Measurements from ENCODE around the gene DRG2.
A peak's percentile ranks its signal among the peaks of the same experiment; 100 is the strongest.

The DRG2 gene

DNA sequence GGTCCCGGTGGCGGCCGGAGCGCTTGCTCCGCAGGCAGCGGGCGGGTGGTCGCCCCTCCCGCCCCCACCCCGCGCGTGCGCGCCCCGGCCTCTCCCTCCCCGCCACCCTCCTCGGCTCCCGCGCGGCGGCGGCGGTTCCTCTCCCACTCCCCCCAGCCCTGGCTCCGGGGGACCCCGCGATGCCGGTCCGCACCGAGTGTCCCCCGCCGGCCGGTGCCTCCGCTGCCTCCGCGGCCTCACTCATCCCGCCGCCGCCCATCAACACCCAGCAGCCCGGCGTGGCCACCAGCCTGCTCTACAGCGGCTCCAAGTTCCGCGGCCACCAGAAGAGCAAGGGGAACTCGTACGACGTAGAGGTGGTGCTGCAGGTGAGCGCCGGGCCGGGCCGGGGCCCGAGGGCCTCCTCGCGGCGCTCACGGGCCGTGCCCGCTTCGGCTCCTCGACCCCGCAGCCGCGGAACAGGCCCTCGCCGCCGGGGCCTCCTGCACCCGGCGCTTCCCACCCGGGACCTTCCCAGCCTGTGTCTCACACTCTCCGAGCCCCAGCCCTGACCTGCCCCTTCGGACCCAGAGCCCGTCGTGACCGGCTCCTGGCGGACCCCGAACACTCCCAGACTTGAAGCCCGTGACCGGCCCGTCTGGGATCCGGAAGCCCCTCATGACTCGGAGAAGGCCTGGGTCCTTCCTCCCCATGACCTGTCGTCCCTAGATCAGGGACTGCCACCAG is 48.0 kb upstream of the DRG2 start:
- Histone ChIP-seq H3K4me3 (IDR thresholded peaks at IDR 0.05; ENCODE audit: insufficient read depth, low read depth, low read length) (no peak overlapping the region), H3K79me2 (ENCODE audit: insufficient read depth, low read depth) (peaks cover 14% of the 10 kb centered on the region; the same call in 1 of the 2 replicates), H3K27ac (no peak overlapping the region), H3K36me3 (ENCODE audit: insufficient read depth) (no peaks in the 10 kb centered on the region), H2AFZ (ENCODE audit: low read depth) (peak overlapping the region; percentile 47; the same call in 1 of the 2 replicates), H3K4me2 (peak overlapping the region; percentile 62), H4K20me1 (ENCODE audit: insufficient read depth) (no peaks in the 10 kb centered on the region), H3K27me3 (ENCODE audit: insufficient read depth, low read depth) (no peaks in the 10 kb centered on the region), H3K4me1 (ENCODE audit: low read depth, poor library complexity, severe bottlenecking) (peaks cover 42% of the 10 kb centered on the region), H3K9ac (peak overlapping the region; percentile 59; the same call in 1 of the 2 replicates)
- TF ChIP-seq, protein P1, sequence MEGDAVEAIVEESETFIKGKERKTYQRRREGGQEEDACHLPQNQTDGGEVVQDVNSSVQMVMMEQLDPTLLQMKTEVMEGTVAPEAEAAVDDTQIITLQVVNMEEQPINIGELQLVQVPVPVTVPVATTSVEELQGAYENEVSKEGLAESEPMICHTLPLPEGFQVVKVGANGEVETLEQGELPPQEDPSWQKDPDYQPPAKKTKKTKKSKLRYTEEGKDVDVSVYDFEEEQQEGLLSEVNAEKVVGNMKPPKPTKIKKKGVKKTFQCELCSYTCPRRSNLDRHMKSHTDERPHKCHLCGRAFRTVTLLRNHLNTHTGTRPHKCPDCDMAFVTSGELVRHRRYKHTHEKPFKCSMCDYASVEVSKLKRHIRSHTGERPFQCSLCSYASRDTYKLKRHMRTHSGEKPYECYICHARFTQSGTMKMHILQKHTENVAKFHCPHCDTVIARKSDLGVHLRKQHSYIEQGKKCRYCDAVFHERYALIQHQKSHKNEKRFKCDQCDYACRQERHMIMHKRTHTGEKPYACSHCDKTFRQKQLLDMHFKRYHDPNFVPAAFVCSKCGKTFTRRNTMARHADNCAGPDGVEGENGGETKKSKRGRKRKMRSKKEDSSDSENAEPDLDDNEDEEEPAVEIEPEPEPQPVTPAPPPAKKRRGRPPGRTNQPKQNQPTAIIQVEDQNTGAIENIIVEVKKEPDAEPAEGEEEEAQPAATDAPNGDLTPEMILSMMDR (conservative IDR thresholded peaks at IDR 0.05; ENCODE audit: low read depth, low read length): no peak

DNA sequence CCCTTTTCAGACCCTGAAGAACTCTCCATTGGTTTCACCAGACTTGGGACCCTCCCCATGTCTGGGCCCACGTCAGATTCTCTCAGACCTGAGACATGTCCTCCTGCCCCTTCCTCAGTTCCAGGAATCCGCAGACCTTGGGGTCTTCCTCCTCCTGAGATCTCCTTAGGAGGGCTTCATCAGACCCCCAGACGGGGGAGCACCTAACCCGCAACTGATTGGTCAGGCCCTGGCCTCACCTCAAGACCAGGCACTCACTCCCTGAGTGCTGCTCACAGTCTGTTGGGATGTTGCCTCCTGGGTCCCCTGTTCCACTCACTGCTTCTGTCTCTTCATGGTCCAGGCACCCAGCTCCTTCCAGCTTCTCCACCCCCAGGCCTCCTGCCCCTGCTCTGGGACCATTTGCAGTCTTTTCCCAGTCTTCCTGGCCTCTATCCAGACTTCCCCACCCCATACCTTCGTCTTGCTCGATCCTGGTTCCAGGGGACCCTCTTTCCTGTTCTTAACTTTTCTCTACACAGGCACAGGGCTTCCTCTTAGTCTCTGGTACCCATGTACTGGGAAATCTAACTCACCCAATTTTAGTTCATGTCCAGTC is 47.4 kb upstream of the DRG2 start:
- no peaks in the 10 kb centered on the region for H3K36me3 ChIP-seq (ENCODE audit: insufficient read depth)
- peaks cover 38% of the 10 kb centered on the region for H3K4me1 ChIP-seq (ENCODE audit: low read depth, poor library complexity, severe bottlenecking)
- peak overlapping the region; percentile 59; the same call in 1 of the 2 replicates for H3K9ac ChIP-seq
- no peaks in the 10 kb centered on the region for H3K27me3 ChIP-seq (ENCODE audit: insufficient read depth, low read depth)
- no peak overlapping the region for H3K27ac ChIP-seq
- no peak overlapping the region for H3K4me3 ChIP-seq (IDR thresholded peaks at IDR 0.05; ENCODE audit: insufficient read depth, low read depth, low read length)
- TF ChIP-seq, protein P1 (conservative IDR thresholded peaks at IDR 0.05; ENCODE audit: low read depth, low read length): no peak
- peak overlapping the region; percentile 62 for H3K4me2 ChIP-seq
- no peaks in the 10 kb centered on the region for H4K20me1 ChIP-seq (ENCODE audit: insufficient read depth)
- peak overlapping the region; percentile 47; the same call in 1 of the 2 replicates for H2AFZ ChIP-seq (ENCODE audit: low read depth)
- H3K79me2 ChIP-seq (ENCODE audit: insufficient read depth, low read depth): peaks cover 14% of the 10 kb centered on the region; the same call in 1 of the 2 replicates

DNA sequence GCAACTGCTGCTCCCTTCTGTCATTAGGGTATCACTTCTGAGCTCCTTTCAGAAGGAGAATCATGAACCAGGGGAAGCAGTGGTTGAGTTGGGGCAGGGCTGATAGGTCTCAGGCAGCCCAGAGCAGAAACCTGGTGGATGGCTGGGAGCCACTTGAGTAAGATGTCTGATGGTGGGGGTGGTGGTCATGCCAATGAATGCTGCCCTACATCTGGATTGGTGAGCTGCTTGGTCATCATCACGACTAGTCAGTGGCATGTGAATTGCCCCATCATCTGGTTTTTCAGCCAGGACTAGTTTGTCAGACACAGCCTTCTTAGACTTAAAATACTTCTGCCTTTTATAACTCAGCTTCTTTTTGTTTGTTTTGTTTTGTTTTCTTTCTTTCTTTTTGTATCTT is 46.0 kb upstream of the DRG2 start:
- Histone ChIP-seq H3K27me3 (ENCODE audit: insufficient read depth, low read depth) (no peaks in the 10 kb centered on the region), H4K20me1 (ENCODE audit: insufficient read depth) (no peaks in the 10 kb centered on the region), H3K79me2 (ENCODE audit: insufficient read depth, low read depth) (peaks cover 14% of the 10 kb centered on the region; the same call in 1 of the 2 replicates), H3K4me1 (ENCODE audit: low read depth, poor library complexity, severe bottlenecking) (peaks cover 31% of the 10 kb centered on the region), H3K4me3 (IDR thresholded peaks at IDR 0.05; ENCODE audit: insufficient read depth, low read depth, low read length) (no peak overlapping the region), H3K9ac (no peak overlapping the region), H3K4me2 (no peak overlapping the region; the same call in 1 of the 2 replicates), H3K27ac (no peak overlapping the region), H2AFZ (ENCODE audit: low read depth) (no peak overlapping the region), H3K36me3 (ENCODE audit: insufficient read depth) (no peaks in the 10 kb centered on the region)
- TF ChIP-seq, protein P1 (conservative IDR thresholded peaks at IDR 0.05; ENCODE audit: low read depth, low read length): no peak

DNA sequence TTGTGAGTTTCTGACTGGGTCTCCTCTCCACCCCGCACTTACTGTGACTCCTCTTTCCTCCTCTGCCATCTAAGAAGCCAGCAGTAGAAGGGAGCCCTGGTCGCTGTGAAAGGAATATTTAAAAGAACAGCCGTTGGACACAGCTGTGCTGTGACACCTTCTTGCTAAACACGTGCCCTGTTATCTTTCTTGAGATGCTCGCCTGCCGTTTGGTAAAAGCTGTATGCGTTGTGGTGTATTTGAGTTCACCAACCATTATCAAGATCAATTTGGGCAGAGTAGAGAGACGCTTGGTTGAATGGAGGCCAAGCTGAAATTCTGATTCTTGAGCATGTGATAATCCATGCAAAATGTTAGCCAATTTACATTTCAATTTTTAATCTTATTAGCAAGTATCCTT is 44.8 kb upstream of the DRG2 start:
- Histone ChIP-seq H3K4me1 (ENCODE audit: low read depth, poor library complexity, severe bottlenecking) (peaks cover 21% of the 10 kb centered on the region), H3K79me2 (ENCODE audit: insufficient read depth, low read depth) (peaks cover 4% of the 10 kb centered on the region; the same call in 1 of the 2 replicates), H3K4me3 (IDR thresholded peaks at IDR 0.05; ENCODE audit: insufficient read depth, low read depth, low read length) (no peak overlapping the region), H4K20me1 (ENCODE audit: insufficient read depth) (no peaks in the 10 kb centered on the region), H3K36me3 (ENCODE audit: insufficient read depth) (no peaks in the 10 kb centered on the region), H3K4me2 (no peak overlapping the region), H2AFZ (ENCODE audit: low read depth) (no peak overlapping the region), H3K27ac (no peak overlapping the region), H3K27me3 (ENCODE audit: insufficient read depth, low read depth) (no peaks in the 10 kb centered on the region), H3K9ac (no peak overlapping the region)
- TF ChIP-seq, protein P1 (conservative IDR thresholded peaks at IDR 0.05; ENCODE audit: low read depth, low read length): no peak
